Endothelial cell of hepatic sinusoid (primary cell): Measurements from ENCODE around the gene LYG2.
"Not testable (repeated sequence)": the region's sequence is repeated elsewhere in the genome, so short reads cannot be mapped to it uniquely, and the experiment has no call there.

ENCODE experiments used
- in situ Hi-C: cut with HindIII; loops from 2 replicates; pipeline ENCODE4 v1.10.0; 2017; ENCODE audit warnings: low sequenced_read_pairs

Gene LYG2, protein sequence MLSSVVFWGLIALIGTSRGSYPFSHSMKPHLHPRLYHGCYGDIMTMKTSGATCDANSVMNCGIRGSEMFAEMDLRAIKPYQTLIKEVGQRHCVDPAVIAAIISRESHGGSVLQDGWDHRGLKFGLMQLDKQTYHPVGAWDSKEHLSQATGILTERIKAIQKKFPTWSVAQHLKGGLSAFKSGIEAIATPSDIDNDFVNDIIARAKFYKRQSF

GRCh38 chr2:99255491-99256318 lies at the start of gene LYG2:
Gene LYG2, minus strand, starts transcription at chr2:99255666. Its CDS starts 1,406 bp downstream, at chr2:99254260.
- in situ Hi-C loops = no loop called here

GRCh38 chr2:99301097-99301496 lies 45.6 kb upstream of the LYG2 start, which contains the start of gene LYG1:
Gene LYG1, minus strand, starts transcription at chr2:99301197. Its CDS starts 5,527 bp downstream, at chr2:99295670.
- in situ Hi-C loops = not testable (repeated sequence)

DNA sequence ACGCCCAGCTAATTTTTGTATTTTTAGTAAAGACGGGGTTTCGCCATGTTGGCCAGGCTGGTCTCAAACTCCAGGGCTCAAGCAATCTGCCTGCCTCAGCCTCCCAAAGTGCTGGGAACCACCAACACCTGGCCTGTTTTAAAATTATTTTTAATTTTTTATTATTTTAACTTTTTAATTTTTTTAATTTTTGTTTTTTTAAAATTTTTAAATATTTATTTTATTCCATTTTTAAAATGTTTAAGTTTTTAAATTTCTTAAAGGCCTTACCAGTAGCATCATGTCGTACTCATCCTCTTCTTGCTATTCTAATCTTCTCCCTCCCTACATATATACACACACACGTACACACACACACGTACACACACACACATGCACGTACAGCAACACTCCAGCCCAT lies 44.1 kb upstream of the LYG2 start:
- in situ Hi-C loops = no loop called here

DNA sequence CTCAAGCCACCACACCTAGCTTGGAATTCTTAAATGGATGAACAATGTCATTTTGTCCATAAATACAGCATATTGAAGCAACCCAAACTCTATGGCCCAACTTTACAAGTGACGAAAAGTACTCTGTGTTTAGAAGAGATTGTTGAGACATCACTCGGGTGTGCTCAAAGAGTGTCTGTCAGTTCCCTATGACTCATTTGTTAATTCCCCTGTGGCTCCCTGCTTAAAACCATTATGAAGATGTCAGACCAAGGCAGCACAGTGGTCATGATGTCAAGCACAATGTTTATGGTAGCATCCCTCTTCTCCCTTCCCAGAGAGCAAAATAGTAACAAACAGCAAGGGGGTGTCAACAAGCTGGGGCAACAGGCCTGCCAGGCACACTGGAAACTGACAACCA lies 42.5 kb upstream of the LYG2 start:
- in situ Hi-C loops = no loop called here

GRCh38 chr2:99285526-99285925 lies 30.1 kb upstream of the LYG2 start:
- in situ Hi-C loops = no loop called here

GRCh38 chr2:99279969-99280695 lies 24.7 kb upstream of the LYG2 start:
- in situ Hi-C loops = no loop called here

- in situ Hi-C loops = no loop called here
Measured at GRCh38 chr2:99278793-99279291, 23.4 kb upstream of the LYG2 start.

DNA sequence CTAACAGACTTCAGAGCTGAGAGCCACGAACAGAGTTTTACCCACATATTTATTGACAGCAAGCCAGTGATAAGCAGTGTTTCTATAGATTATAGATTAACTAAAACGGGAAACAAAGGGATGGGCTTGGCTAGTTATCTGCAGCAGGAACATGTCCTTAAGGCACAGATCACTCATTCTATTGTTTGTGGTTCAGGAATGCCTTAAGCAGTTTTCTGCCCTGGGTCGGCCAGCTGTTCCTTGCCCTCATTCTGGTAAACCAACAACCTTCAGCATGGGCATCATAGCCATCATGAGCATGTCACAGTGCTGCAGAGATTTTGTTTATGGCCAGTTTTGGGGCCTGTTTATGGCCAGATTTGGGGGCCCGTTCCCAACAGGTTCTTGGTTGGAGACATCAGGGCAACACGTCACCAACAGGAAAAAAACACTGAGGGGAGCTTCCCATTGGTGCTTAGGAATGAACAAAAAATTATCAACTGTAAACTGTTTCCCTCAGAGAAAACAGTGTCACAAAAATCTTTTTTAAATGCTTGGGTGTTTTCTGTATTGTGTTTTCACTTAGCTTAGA lies 22.8 kb upstream of the LYG2 start:
- in situ Hi-C loops = not testable (repeated sequence)

DNA sequence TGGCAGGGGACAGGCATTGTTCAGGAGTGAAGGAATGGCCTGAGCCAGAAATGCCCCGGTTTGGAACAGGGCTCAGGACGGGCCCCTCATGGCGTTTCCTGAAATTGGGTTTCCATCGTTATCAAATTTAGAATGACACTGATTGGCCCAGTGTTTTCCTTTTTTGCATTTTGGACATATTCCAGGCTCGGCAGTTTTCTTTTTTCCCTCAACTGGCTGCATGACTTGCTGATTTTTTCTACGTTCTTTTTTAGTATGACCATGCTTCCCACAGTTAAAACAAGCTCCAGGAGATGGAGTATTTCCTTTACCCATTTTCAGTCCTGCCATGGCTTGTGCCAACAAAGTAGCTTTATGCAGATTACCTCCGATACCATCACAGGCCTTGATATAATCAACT lies 20.4 kb upstream of the LYG2 start:
- in situ Hi-C loops = no loop called here

- in situ Hi-C loops = no loop called here
Measured at GRCh38 chr2:99261242-99261641, 5.8 kb upstream of the LYG2 start.

DNA sequence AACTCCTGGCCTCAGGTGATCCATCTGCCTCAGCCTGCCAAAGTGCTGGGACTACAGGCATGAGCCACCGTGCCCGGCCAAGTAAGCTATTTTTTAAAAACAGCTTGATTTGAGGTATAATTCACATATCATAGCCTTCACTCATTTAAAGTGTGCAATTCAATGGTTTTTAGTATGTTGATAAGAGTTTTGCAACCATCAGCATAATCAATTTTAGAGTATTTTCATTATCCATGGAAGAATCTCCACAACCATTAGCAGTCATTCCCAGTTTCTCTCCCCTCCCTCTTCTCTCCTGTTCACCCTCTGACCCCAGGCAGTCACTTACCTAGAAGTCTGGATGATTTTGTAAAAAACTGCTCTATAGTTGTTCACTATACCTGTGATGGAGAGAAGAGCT lies 4.7 kb upstream of the LYG2 start:
- in situ Hi-C loops = no loop called here

- in situ Hi-C loops = no loop called here
Measured at GRCh38 chr2:99259465-99259864, 4.0 kb upstream of the LYG2 start.

DNA sequence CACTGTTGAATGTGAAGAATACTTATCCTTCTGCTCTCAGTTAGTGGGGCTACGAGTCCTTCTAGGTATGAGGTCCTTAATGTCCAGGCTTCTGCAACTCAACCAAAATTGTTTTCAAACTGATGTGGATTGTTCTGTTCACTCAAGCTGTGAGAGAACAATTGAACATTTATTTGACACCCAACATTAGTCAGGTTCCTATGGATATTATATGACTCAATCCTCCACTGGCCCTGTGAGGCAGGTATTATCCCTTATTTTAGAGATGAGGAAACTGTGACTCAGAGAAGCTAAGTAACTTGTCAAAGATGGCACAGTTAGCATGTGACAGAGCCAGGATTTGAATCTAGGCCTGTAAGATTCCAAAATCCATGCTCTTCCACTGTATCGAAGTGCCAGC lies 1.2 kb upstream of the LYG2 start:
- in situ Hi-C loops = no loop called here

DNA sequence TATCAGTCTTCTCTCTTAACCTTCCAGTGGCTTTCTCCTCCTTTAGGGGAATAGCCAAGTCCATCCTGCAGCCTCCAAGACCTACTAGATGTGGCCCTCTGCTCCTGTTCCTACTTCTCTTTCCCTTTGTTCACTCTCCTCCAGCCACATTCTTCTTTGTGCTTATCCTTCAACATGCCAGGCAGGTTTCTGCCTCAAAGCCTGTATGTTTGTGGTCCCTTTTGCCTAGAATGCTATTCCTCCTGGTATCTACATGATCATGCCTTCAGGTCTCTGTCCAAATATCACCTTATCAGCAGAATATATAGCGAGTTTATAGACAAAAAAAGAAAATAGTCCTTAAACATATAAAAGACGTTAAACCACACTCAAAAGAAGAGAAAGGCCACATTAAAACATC lies 5.5 kb downstream of the LYG2 start:
- in situ Hi-C loops = no loop called here

DNA sequence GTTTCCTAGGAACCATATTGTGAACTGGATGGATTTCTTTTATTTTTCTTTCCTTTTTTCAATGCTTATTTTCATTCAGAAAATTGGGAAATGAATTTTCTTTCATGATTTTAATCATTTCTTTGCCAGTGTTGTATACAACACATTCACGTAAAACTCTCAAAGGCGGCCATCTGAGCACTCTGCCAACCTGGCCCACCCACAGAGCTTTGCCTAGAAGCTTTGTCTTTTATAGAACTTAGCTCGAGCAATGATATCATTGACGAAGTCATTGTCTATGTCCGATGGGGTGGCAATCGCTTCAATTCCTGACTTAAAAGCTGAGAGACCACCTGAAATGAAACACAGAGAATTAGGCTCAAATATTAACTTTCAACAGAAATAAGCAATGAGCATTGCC lies 13.3 kb downstream of the LYG2 start:
- in situ Hi-C loops = no loop called here

DNA sequence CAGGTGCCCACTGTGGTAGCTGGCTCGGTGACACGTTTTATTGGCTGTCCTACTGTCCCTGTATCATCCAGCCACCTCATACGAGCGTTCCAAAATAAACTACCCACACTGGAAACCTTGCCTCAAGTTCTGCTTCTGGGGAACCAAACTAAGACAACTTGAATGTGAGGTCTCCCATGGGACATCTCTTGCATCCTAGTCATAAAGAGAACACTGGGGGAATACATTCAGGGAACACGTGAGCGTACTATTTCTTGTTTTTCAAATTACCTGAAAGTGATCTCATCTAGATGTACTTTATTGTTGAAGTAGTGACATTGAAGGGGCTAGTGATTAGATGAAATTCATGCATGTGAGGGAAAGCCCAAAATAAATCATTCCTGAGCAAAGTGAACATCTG lies 15.0 kb downstream of the LYG2 start:
- in situ Hi-C loops = no loop called here

GRCh38 chr2:99238599-99238998 lies 16.9 kb downstream of the LYG2 start:
- in situ Hi-C loops = no loop called here

GRCh38 chr2:99233177-99233576 lies 22.3 kb downstream of the LYG2 start:
- in situ Hi-C loops = not testable (repeated sequence)

GRCh38 chr2:99217929-99218501 lies 37.5 kb downstream of the LYG2 start:
- in situ Hi-C loops = no loop called here

GRCh38 chr2:99216096-99216495 lies 39.4 kb downstream of the LYG2 start:
- in situ Hi-C loops = no loop called here

- in situ Hi-C loops = no loop called here
Measured at GRCh38 chr2:99205491-99205890, 50.0 kb downstream of the LYG2 start.
